Activated T-cell treated with anti-CD3 and anti-CD28 coated beads, Interleukin-2, amount 50 U/mL, for 1 hour (primary cell): Measurements from ENCODE around the gene FCSK.

ENCODE experiments used
- DNase-seq: peaks from one replicate; pipeline ENCODE4 v3.0.0-alpha.2; 2020

Gene FCSK

DNA sequence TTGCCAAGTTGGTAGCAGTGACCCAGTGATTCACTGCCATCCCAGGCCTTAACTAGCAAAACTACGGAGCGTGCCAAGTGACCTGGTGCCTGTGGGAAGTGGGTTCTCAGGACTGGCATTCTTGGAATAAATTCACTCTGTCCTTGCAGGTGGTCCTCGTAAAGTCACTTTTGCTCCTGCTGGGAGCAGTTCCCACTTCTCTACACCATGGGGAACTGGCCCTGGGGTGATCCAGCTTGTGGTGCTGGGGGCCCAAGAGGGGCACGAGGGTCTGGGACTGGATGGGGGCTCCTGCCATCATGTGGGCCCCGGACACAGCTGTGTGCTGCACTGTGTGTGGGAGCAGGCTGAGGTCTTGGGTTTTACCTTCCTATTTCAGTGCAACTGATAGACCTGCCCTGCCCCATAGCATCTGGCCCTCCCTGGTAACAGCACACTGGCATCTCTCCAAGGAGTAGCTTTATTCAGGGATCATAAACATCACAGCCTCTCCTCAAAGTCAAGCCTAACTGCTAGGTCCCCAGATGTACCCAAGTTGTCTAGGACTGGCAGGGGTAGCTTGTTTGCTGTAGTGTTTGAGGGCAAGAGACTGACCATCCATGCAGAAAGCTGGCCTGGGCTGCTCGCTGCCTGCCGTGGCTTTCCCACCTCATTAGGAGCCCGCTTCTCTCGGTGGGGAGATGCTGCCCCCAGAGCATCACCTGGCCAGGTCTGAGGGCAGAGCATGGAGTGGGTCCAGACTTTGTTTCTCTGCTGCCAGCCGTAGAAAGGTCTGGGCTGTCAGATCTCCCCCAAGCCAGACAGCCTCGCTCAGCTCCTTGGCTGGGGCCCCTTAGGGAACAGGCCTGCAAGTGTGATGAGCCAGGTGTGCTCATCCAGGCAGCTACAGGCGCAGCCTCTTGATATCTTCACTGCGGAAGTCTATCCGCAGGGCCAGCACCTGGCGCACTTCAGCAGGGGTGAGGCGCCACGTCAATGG lies 26.0 kb downstream of the FCSK start:
- no peak for DNase-seq

DNA sequence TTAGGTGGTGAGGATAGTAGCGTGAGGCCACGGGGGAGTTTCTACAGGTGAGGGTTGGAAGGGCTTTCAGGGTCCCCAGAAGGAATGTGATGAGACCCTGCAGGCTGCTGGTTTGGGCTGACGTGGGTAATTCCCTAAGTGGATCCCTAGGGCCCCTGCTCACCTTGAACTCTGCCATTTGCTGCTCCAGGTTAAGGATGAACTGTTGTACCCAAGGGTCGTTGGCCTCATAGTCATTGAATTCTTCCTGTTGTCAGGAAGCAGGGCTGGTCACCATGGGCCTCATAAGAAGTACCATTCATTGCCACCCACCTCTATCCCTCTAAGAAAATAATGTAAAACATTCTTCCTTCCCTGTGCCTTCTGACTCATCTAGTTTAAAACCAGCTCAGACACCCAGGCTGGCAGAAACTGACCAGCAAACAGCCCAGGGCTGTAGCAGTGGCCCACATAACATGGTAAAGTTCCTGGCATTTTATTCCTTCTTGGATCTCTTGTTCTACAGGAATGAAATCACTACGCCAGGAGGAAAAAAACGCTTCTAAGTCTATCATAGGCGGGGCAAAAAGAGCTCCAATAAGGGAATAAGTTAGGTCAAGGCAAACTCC lies 27.6 kb downstream of the FCSK start:
- no peak for DNase-seq

DNA sequence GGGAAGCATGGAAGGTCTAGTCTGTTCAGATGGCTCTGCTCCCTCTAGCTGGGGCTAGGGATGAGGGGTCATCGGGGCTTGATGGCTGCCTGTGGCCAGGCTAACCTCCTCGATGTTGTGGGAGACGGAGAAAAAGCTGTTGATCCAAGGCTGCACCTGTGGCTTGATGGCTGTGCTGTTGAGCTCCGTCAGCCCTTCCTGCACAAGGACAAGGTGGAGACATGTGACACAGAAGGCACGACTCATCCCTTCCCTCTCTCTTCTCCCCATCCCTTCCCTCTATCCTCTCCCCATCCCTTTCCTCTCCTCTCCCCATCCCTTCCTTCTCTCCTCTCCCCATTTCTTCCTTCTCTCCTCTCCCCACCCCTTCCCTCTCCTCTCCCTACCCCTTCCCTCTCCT lies 28.2 kb downstream of the FCSK start:
- no peak for DNase-seq

DNA sequence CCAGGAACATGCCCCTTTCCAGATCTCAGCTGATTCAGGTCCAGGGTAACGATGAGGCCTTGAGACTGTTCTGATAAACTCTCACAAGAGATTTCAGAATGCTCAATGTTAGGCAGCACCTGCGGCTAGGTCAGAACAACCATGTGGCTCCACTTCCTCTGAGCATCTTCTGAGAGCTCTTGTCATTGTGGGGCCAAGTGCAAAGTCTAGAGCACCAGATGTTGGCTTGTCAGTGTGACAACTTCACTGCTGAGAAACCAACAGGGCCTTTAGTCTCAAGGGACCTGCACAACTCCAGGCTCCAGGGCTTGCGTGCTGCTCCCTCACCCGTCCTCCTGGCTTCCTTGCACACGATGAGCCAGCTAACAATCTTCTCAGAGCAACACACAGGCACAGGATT lies 29.0 kb downstream of the FCSK start:
- DNase-seq: no peak

DNA sequence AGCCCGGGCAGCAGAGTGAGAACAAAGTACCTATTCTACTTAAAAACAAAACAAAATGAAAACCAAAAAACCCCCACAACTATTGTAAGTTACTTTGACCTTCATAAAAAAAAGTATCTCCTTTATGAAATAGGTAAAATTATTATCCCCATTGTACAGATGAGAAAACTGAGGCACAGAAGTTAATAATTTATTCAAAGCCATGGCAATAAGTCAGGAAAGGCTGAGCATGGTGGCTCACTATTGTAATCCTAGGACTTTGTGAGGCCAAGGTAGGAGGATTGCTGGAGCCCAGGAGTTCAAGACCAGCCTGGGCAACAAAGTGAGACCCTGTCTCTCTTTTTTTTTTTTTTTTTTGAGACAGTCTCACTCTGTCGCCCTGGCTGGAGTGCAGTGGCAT lies 30.5 kb downstream of the FCSK start:
- no peak for DNase-seq

DNA sequence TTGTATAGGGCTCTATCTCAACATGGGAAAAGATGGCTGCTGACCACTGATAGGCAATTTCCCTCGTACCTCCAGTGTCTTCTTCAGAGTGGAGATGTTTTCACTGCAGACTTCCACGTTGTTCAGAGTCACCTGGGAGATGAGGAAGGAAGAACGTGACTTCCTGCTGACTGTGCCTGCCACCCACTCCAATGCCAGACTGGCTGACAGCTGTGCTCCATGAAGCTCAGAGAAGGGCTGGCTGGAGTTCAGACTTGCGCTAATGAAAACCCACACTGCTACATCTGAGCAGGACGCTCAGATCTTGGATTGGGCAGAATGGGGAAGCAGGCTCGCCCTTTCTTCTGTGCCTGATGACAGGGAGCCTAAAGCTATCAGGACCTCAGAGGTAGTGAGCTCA lies 35.9 kb downstream of the FCSK start:
- DNase-seq: no peak

DNA sequence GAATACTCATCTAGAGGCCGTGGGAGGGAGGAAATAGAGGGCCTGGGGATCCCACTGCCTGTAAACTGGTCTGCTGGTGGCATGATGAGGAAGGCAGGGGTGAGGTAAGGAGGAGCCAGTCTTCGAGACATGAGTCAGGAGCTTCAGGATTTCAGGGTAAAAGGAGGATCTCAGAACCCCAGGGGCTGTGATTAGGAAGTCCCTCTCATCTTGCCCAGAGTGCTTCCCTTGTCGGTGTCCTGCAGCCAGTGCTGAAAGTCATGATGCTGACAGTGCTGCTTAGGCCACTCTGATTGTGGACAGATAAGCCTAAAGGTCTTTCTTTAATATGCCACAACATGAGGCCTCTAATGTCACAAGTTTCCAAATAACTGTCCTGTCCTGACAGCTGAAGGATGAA lies 39.4 kb downstream of the FCSK start:
- DNase-seq: no peak

DNA sequence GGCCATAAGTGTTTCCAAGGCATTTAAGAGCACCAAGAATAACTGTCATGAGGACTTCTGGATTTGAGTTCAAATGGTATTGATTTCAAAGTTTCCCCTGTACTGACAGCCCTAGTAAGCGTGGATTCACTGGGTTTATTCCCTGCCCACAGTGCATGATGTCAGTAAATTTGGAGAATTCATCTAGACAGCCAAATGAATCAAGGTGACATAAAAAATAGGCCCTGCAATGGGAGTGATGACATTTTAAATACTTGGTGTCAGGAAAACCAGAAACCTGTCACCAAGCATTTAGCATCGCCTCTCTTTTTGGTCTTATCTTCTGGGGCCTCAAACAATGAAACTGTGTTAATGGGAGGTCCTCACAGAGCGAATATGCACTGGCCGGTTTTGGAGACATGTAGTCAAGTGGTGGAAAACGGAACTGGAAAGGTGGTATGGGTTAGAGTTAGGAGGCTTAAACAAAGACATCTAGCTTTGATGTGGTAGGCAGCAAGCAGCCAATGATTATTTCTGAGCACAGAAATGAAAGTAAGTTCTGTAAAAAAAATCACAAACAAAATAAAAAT lies 39.9 kb downstream of the FCSK start:
- DNase-seq: no peak

DNA sequence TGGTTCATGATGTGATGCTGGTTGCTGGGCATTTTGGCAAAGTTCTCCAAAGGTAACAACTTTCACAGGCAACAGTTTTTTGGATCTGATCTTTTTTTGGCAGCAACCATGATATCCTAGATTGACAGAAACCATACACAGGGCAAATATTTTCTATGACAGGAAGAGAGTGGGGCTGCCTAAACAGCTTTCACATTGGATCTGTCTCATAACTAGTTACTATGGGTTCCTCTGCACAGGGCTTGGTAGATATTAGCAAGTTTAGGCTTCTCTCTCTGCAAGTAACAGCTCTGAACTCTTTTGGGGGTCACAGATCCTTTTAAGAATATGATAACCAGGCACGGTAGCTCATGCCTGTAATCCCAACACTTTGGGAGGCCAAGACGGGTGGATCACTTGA lies 40.4 kb downstream of the FCSK start:
- no peak for DNase-seq

DNA sequence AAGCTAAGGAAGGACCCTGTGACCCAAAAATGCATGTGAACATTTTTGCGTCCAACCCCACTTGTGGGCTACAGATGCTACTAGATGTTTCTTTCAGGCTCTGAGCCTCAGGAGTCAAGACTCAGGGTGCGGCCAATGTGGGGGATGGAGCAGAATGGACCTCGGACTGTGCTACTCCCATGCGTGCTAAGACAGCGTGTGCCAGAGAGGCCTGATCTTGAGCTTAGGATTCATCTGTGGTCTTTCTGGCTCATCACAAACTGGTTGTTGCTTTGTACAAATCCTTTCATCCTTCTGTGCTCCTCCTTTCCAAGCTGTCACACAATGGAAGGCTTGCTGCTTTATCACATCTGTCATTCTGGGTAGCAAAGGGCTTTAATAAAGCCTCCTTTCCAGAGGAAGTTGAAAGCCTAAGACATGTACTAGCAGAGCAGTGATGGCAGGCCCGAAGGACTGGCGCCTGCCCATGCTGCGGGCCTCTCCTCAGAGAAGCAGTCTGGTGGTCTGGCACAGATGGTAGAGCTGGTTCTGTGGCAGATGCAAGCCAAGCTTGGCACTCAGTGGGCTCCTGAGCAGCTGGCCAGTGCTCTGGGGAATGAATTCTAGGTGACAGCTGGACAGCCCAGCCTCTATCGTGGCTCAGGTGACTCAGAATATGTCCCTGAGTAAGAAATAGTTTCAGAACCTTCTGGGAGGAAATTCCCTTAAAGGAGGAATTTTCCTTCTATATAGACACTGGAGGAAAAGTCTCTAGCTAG lies 41.2 kb downstream of the FCSK start:
- DNase-seq: no peak

DNA sequence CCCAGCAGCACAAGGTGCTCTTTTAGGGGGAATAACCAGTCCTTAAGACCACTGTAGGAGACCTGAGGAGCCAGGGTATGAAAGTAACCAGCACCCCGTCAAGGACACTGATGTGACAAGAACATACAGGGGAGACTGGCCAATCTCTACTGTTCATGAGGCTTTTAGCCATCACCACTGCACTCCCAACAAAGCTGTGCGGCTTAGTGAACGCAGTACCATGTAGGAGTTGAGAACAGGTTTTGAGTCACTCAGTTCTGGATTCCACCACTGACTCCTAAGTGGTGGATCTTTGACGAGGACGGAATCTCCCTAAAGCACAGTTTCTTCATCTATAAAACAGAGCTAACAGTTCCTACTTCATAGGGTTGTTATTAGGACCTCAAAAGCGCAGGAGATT lies 42.1 kb downstream of the FCSK start:
- no peak for DNase-seq

DNA sequence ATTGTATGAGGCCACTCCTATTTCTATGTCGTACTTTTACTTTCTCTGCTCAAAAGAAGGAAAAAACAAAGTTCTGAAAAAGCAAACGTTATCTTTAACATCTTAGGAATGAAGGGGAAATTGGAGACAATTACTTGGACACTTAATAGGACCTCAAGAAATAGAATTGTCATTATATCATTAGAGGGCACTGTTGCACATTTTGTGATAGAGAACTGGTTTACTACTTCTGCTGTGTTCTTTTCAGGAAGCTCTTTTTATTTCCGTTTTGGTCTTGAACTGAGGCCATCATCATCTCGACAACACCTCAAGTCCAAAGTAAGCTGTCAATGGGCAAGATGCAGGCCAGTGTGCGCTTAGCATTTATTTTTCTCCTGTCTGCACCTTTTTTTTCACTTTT lies 54.4 kb downstream of the FCSK start:
- no peak for DNase-seq

DNA sequence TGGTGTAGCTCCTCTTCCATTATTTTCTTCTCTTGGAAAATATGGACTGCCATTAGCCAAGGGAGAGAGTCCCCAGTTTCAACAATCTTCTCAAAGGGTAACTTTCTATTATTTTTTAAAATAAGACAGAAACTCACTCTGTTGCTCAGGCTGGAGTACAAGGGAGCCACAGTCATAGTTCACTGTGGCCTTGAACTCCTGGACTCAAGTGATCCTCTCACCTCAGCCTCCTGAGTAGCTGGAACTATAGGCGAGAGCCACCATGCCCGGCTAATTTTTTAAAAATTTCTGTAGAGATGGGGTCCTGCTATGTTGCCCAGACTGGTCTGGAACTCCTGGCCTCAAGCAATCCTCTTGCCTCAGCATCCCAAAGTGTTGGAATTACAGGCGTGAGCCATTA lies 55.8 kb downstream of the FCSK start:
- DNase-seq: no peak

DNA sequence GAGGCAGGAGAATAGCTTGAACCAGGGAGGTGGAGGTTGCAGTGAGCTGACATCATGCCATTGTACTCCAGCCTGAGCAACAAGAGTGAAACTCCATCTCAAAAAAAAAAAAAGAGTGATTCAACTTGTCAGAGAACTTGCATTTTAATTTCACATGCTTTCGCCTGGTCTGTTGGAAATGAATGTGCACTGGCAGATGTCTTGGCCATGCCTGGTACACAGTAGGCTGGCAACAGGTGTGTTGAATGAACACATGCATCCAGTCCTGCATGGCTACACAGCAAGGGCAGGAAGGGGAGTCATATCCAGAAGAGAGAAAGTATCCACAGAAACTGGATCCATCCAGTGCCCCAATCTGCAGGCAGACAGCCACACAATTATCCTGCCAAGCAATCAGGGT lies 57.4 kb downstream of the FCSK start:
- no peak for DNase-seq

DNA sequence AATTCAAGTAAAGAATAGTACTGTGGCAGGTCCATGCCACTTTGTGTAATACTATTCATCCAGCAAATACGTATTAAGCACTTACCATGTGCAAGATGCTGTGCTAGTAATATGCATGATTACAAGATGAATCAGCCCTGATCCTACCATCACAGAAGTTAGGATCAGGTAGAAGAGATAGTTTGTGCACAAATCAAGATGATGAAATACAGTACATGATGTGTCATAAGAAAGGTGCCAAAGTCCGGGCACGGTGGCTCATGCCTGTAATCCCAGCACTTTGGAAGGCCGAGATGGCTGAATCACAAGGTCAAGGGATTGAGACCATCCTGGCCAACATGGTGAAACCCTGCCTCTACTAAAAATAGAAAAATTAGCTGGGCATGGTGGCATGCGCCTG lies 58.1 kb downstream of the FCSK start:
- DNase-seq: no peak

DNA sequence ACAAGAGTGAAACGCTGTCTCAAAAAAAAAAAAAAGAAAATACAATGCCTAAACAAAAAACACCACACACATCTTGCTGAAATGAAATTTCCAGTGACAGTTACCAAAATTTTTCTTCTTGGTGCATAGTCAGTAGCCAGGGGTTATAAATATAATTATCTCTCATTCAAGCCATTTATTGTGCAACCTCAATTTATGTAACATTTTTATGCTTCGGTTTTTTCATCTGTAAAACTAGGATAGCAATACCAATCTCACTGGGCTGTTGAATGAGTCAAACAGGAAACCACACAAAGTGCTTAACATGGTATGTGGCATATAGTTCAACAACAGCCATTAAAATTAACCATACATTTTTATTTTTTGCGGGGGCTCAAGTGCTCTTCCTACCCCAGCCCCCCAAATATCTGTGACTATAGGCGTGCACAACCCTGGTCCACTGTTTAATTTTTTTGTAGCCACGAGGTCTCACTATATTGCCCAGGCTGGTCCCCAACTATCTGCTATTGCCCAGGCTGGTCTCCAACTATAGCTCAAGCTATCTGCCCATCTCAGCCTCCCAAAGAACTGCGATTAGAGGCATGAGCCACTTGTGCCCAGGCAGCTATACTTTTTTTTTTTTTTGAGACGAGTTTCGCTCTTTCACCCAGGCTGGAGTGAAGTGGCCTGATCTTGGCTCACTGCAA lies 66.4 kb downstream of the FCSK start:
- no peak for DNase-seq

DNA sequence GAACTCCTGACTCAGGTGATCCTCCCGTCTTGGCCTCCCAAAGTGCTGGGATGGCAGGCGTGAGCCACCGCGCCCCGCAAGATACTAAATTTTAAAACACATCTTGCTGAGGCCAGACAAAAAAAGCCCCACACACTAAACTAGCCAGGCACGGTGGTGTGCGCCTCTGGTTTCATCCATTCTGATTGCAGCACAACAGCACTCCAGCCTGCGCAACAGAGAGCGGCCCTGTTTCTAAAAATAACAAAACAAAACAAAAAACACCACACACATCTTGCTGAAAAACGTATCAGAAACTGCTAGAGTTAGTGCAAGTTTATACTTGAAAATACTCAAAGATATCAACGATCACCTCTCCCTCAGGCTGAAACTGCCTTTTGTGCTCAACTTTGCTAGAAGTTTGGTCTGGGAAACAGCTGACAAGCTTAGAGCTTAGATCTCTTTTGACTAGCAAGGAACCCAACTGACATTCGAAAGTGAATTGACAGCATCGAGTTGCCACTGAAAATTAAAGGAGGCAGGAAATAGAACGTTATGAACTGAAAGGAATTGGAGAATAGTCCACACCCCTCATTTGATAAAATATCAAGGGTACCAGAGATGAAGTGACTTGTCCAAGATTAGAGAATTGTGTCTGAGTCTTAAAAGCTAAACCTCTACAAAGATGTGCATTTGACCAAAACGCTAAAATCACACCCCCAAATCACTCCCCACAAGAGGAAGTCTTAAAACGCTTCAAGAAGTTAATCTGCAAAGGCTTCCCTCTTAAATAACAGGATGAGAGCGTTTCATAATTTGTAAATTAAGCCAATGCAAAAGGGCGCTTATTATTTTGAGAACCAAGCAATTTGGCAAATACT lies 68.1 kb downstream of the FCSK start:
- DNase-seq: no peak

DNA sequence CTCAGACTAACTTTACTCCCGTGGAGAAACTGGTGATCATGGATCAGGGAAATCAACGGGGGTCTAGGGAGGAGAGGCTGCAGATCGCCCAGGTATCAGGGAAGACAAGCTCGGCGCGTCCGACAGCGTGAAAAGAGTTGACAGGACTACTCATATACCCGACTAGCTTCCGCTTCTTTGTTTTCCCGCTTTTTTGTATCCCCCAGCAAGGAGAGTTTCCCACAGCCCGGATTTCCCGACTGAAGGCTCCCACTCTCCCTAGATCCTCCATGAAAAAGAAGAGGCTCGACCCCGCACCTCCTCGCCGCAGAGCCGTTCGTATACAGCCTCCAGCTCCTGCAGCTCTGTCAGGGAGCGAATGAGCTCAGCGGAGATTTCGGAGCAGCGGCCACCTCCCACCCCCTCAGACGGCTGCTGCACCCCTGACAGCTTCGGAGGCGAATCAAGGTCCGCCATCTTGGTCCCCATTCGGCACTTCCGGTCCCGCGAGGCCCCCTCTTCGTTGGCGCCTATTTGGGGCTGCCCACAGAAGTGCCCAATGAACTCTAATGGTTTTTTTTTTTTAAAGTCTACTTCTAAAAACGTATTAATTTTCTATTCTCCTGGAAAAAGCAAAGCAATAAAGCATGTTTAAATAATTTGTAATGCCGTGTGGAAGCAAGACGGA lies 68.8 kb downstream of the FCSK start, which contains the start of gene COG4:
TSS of gene COG4 (minus strand) at position 479 of the 667 bp plus-strand sequence. CDS start at position 468, 11 bp downstream.
- peak; percentile 88 for DNase-seq

DNA sequence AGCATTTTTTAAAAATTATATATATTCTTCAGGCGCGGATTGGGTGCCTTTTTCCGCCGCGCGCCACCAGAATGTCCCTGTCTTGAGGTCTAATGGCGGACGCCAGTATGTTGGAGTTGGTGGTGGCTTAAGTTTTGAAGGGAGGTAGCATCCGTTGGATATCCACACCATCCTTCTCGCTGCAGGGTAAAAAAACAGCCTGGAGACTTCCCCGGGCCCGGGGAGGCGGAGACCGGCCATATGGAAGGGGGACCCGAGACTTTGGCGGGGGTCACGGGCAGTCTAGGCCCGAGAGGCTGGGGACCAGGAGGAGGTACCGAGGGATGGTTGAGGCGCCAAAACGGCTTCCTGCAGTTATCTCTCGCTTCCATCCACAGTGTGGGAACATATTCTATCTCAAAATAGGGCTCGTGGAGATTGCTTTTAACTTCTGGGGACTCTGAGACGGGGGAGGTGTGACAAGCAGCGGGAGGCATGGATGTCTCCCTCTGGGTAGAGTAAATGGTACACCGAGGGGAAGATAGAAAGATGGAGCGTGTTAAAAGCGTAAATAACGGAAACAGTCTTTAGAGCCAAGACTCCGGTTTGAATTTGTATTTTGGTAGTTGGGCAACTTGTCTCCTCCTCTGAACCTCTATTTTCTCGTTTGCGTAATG lies 69.5 kb downstream of the FCSK start, which contains the start of gene SF3B3:
TSS of gene SF3B3 (plus strand) at position 74 of the 656 bp plus-strand sequence. CDS start 2,841 bp downstream, outside the sequence.
- peak; percentile 81 for DNase-seq

DNA sequence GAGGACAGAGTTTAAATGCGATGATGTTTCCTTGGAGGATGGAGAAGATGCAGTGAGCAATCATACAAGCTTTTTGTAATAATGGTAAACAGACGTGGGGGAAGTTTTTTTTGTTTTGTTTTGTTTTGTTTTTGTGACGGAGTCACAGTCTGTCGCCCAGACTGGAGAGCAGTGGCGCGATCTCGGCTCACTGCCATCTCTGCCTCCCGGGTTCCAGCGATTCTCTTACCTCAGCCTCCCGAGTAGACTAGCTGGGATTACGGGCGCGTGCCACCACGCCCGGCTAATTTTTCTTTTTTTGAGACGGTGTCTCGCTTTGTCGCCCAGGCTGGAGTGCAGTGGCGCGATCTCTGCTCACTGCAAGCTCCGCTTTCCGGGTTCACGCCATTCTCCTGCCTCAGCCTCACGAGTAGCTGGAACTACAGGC lies 70.0 kb downstream of the FCSK start:
- peak; percentile 58 for DNase-seq
